Bronchial epithelial cell (primary cell): ENCODE measurements around the gene C4orf51. TPM values are rescaled to one million over a fixed set of nuclear protein-coding genes. Genes with fewer than 3 reads are reported as not detected.
A peak's percentile ranks its signal among the peaks of the same experiment; 100 is the strongest.
"Not testable (repeated sequence)": the region's sequence is repeated elsewhere in the genome, so short reads cannot be mapped to it uniquely, and the experiment has no call there.

ENCODE experiments used
- DNase-seq: peaks from one replicate; pipeline ENCODE4 v3.0.0-alpha.2; 2010; ENCODE audit warnings: low read depth
- FAIRE-seq: peaks from 2 replicates; lab custom pipeline; 2011; peaks lifted over from hg19 to GRCh38; lab: Jason Lieb, UNC
- H3K27me3 ChIP-seq: 2 replicates; pipeline ENCODE4 v1.5.1; 2011; ENCODE audit warnings: low read length; ENCODE audit not compliant: control insufficient read depth, insufficient read depth
- H3K36me3 ChIP-seq: 2 replicates; pipeline ENCODE4 v1.5.1; 2011; ENCODE audit warnings: low read length; ENCODE audit not compliant: control insufficient read depth, insufficient read depth
- H3K4me3 ChIP-seq: 2 replicates; pipeline ENCODE4 v1.5.1; 2011; ENCODE audit warnings: mild to moderate bottlenecking, low read depth, low read length, control low read depth
- total RNA-seq: library from RNA; depleted of rRNA; stranded (reverse); fragments of >200 nt; gene quantifications from 2 replicates; pipeline ENCODE4 v1.2.1, GENCODE V29; 2014
- TF ChIP-seq, protein P1 (sequence below): IDR thresholded peaks from 2 replicates; pipeline ENCODE4 v1.5.1; 2011; ENCODE audit warnings: mild to moderate bottlenecking, moderate library complexity, low read length, control low read depth, inconsistent platforms; ENCODE audit not compliant: insufficient read depth, severe bottlenecking

The C4orf51 gene
- not detected in 2 replicates for total RNA-seq

DNA sequence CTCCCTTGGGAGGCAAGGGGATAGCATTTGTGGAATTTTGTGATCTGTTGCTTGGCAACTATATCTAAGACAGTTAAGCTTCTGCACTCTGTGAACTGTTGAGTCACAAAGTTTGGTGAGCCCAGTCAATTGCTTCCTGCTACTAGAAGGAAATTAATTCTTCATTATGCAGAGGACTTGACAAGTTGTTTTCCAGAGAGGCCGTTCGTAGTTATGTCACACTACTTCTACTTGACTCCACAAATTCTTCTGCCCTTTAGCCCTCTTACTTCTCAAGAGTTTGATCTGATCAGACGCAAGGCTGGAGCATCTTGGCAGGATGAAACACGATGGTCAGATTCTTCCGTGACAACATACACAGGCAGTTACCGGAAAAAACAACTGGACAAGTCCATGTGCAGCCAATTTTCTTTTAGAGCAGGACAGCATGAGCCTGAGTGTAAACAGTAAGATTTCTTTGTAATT is at the start of gene C4orf51:
Gene C4orf51 (plus strand): TSS at position 156 of the 465 bp plus-strand sequence. CDS start 58 bp downstream, at position 214.
- no peaks in the 10 kb centered on the region for H3K27me3 ChIP-seq
- no peak within 1 kb of the TSS for H3K4me3 ChIP-seq
- FAIRE-seq (no peak), DNase-seq (peak; percentile 77)
- no peaks in the 10 kb centered on the region for H3K36me3 ChIP-seq
- TF ChIP-seq, protein P1, sequence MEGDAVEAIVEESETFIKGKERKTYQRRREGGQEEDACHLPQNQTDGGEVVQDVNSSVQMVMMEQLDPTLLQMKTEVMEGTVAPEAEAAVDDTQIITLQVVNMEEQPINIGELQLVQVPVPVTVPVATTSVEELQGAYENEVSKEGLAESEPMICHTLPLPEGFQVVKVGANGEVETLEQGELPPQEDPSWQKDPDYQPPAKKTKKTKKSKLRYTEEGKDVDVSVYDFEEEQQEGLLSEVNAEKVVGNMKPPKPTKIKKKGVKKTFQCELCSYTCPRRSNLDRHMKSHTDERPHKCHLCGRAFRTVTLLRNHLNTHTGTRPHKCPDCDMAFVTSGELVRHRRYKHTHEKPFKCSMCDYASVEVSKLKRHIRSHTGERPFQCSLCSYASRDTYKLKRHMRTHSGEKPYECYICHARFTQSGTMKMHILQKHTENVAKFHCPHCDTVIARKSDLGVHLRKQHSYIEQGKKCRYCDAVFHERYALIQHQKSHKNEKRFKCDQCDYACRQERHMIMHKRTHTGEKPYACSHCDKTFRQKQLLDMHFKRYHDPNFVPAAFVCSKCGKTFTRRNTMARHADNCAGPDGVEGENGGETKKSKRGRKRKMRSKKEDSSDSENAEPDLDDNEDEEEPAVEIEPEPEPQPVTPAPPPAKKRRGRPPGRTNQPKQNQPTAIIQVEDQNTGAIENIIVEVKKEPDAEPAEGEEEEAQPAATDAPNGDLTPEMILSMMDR = no peak

DNA sequence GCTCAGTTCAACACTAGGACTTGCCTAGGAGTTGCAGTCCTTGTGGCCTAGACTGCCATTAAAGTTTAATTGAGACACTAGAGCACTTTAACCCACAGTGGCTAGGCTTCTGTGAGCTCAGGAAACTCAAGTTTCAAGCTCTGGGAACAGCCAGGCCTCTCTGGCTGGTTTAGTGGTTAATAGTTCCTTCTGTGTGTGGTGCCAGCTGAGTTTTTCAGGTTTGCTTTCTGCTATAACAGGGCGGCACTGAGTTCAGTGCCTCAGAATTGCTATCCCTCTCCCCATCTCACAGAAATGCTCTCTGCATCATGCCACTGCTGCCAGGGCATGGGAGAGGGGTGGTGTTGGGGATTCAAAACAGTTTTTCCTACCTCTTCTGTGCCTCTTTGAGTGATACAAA is 44.8 kb upstream of the C4orf51 start:
- no peaks in the 10 kb centered on the region for H3K36me3 ChIP-seq
- DNase-seq (no peak), FAIRE-seq (peak; percentile 28)
- no peak overlapping the region for H3K4me3 ChIP-seq
- no peaks in the 10 kb centered on the region for H3K27me3 ChIP-seq
- TF ChIP-seq, protein P1 = no peak

DNA sequence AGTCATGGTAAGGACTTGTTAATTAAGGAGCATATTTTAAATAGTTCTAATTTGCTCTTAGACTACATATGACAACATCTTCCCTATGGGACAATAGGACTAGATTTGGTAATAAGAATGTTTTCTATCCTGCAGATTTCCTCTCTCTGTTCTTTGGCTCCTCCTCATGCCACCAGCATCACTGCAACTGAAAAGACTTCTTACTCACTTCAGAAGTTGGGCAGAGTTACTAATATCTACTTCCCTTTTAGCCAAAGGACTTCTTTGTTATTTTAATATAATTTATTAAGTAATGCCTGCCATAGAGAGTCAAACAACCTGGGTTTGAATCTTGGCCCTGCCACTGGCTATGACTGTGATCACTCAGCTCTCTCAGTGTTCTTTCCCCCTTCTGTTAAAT is 44.3 kb upstream of the C4orf51 start:
- no peaks in the 10 kb centered on the region for H3K27me3 ChIP-seq
- H3K4me3 ChIP-seq = no peak overlapping the region
- TF ChIP-seq, protein P1 = no peak
- FAIRE-seq = no peak
- no peaks in the 10 kb centered on the region for H3K36me3 ChIP-seq
- no peak for DNase-seq

DNA sequence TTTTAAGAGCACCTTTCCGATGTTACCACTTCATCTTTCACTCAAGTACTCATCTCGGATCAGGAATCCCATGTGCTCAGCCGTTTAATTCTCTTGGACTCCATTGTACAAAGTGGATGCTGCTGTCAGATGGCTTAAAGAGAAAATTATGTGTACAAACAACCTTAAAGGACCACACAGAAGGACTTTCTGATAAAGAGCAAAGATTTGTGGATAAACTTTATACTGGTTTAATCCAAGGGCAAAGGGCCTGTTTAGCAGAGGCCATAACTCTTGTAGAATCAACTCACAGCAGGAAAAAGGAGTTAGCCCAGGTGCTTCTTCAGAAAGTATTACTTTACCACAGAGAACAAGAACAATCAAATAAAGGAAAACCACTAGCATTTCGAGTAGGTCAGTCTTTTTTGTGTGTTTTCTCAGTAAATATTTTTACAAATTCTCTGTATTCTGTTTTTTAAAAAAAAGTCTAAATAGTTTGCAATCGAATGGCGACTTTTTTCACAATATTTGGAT is 40.7 kb upstream of the C4orf51 start:
- TF ChIP-seq, protein P1 = no peak
- no peak for DNase-seq
- FAIRE-seq = no peak
- no peaks in the 10 kb centered on the region for H3K27me3 ChIP-seq
- H3K36me3 ChIP-seq = no peaks in the 10 kb centered on the region
- H3K4me3 ChIP-seq = no peak overlapping the region

DNA sequence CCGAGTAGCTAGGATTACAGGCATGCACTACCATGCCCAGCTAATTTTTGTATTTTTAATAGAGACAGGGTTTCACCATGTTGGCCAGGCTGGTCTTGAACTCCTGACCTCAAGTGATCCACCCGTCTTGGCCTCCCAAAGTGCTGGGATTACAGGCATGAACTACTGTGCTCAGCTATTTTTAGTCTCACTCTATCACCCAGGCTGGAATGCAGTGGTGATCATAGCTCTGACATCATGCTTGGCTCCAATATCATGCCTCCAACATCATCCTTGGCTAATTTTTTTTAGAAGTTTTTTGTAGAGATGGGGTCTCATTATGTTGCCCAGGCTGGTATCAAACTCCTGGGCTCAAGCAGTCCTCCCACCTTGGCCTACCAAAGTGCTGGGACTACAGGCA is 39.7 kb upstream of the C4orf51 start:
- FAIRE-seq, H3K4me3 ChIP-seq: not testable (repeated sequence)

DNA sequence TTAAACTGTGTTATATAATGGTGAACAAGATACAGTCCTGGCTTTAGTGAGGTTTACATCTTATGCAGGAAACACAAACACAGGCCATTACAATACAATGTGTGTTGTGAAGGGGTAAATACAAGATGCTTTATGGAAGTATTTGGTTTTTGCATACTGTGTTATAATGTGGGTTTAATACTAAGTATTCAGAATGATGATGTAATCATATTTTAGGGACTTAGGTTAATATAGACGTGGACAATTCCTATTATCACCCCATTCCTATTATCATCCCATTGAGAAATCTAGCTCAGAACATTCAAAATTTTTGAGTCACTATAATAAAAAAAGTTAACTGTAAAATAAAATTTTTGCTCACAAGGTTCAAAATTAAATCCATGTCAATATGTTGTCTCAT is 36.7 kb upstream of the C4orf51 start:
- DNase-seq (no peak), FAIRE-seq (no peak)
- TF ChIP-seq, protein P1 = no peak
- no peaks in the 10 kb centered on the region for H3K27me3 ChIP-seq
- no peak overlapping the region for H3K4me3 ChIP-seq
- H3K36me3 ChIP-seq = no peaks in the 10 kb centered on the region

More for the DNA sequence above, 39.7 kb upstream of the C4orf51 start:
- not testable (repeated sequence) for H3K36me3 ChIP-seq, DNase-seq, H3K27me3 ChIP-seq
